Heart left ventricle (tissue), 16 donors: ENCODE measurements around the gene HS6ST3. TPM values are rescaled to one million over a fixed set of nuclear protein-coding genes. Genes with fewer than 3 reads are reported as not detected.

Source experiments
- ATAC-seq, 4 donors: fragments of 200-7000 bp; cut with Tn5 transposase; one replicate each; pipeline ENCODE4 v1.9.1; 2020 to 2022; ENCODE audit warnings: moderate library complexity in 4 of 4, mild to moderate bottlenecking in 3 of 4, moderate number of reproducible peaks in 1 of 4
- DNase-seq, 5 donors: peaks; one replicate each; pipeline ENCODE4 v3.0.0-alpha.2; 2020
- H3K27ac ChIP-seq, 12 donors: fragments of 200-600 bp; sonication (generic) in 4 of 12; one replicate each; pipeline versions ENCODE4 v1.5.0 to v1.8.0; 2016 to 2022; ENCODE audit warnings: mild to moderate bottlenecking in 2 of 12
- H3K27me3 ChIP-seq, 9 donors: fragments of 200-600 bp; sonication (generic) in 2 of 9; one replicate each; pipeline versions ENCODE4 v1.5.1 to v1.8.0; 2016 to 2022; ENCODE audit warnings: mild to moderate bottlenecking in 3 of 9
- H3K36me3 ChIP-seq, 9 donors: fragments of 200-600 bp; sonication (generic) in 2 of 9; one replicate each; pipeline versions ENCODE4 v1.5.0 to v1.8.0; 2018 to 2022; ENCODE audit warnings: mild to moderate bottlenecking in 2 of 9
- H3K4me1 ChIP-seq, 12 donors: fragments of 200-600 bp; sonication (generic) in 4 of 12; one replicate each; pipeline versions ENCODE4 v1.5.0 to v1.8.0; 2016 to 2022; ENCODE audit warnings: mild to moderate bottlenecking in 3 of 12
- H3K4me3 ChIP-seq, 12 donors: fragments of 200-600 bp; sonication (generic) in 4 of 12; one replicate each; pipeline versions ENCODE4 v1.5.0 to v1.8.0; 2017 to 2022; ENCODE audit warnings: mild to moderate bottlenecking in 9 of 12, moderate library complexity in 4 of 12
- H3K9me3 ChIP-seq, 12 donors: fragments of 200-600 bp; sonication (generic) in 4 of 12; one replicate each; pipeline versions ENCODE4 v1.5.0 to v1.8.0; 2016 to 2022; ENCODE audit warnings: mild to moderate bottlenecking in 1 of 12
- POLR2A ChIP-seq, 2 donors: fragments of 450-650 bp; IDR thresholded peaks; one replicate each; pipeline ENCODE4 v1.6.1; 2017; ENCODE audit warnings: antibody characterized with exemption in 2 of 2, mild to moderate bottlenecking in 2 of 2, moderate library complexity in 2 of 2
- WGBS, 4 donors: extraction: QIAGEN DNeasy Blood & Tissue Kit in 2 of 4; methylation state at CpG; one replicate each; pipeline versions ENCODE4 v1.1.5 to v1.1.7; 2013 to 2018; 5-methylcytosine and 5-hydroxymethylcytosine counted together
- intact Hi-C, 10 donors: fragments of 100-400 bp; cut with DNase I; formaldehyde crosslinking; loops; one replicate each; pipeline versions ENCODE4 v1.11.1 to v1.14.2; 2022
- polyA plus RNA-seq, 2 donors: library from polyadenylated mRNA; stranded (reverse); fragments of 200-250 nt; gene quantifications; one replicate each; pipeline ENCODE4 v1.2.3, GENCODE V29; 2013
- total RNA-seq, 9 donors: library from RNA; depleted of rRNA in 2 of 9; stranded (reverse); fragments of >200 nt in 2 of 9; fragmentation: NEBNext Ultra II Directional in 3 of 9; extraction: Animal tissue kit (Norgen Biotek cat#: 25700) in 3 of 9; gene quantifications; one replicate each; pipeline versions ENCODE4 v1.1.0 to v1.2.4, GENCODE V29; 2016 to 2023
- TF ChIP-seq, protein P1 (sequence below), 12 donors: fragments of 200-600 bp; sonication (generic) in 4 of 12; IDR thresholded peaks; one replicate each; pipeline versions ENCODE4 v1.5.0 to v1.8.0; 2018 to 2022; ENCODE audit warnings: antibody characterized with exemption in 12 of 12, mild to moderate bottlenecking in 5 of 12
- donor health status: ischemic (EF 13 %, LVEDD 7.1; RV severe dilation, severe dysfunction).
- donor health status: healthy with polysubstance abuse.
- donor health status: DM: no; HTN: yes; CAD: no.
- donor health status: DM: no; HTN: no; CAD: no.
- donor health status: ischemic (EF 25% LVEDD 6.9; RV normal size, moderate dysfunction).
- donor health status: ischemic (EF 25% LVEDD 5.7; RV mildly dilated, moderate dysfunction).
- donor health status: healthy.
- donor health status: DM: yes; HTN: yes; CAD: no.
- donor health status: ischemic (EF 35%, LVEDD 5.7; RV mildly dilated, moderate dysfunction).
- donor health status: nonischemic (EF 11% LVEDD 7.7; RV severe dilation, severe dysfunction).
- donor health status: DM: yes; HTN: yes; CAD: no.
- donor health status: PGD.
- donor health status: ischemic (EF 29% LVEDD 5.4; RV normal size, mild dysfunction).
- donor health status: nonischemic (EF 23%, LVEDD 6.1; RV moderate dilation, normal function).

Gene HS6ST3
- total and polyA plus RNA-seq, 11 donors: 0.01 to 5.2 (median 1.2) TPM

GRCh38 chr13:96294930-96295881, 205.3 kb downstream of the HS6ST3 start:
- WGBS, 4 donors: 44 to 55% (median 48%) methylated on average over 7 of the region's 7 CpGs
- Histone ChIP-seq H3K4me3 (no peak overlapping the region), H3K27ac (no peak overlapping the region), H3K27me3 (no peaks in the 10 kb centered on the region), H3K9me3 (no peaks in the 10 kb centered on the region), H3K36me3 (no peaks in the 10 kb centered on the region), H3K4me1 (no peaks in the 10 kb centered on the region)
- TF ChIP-seq POLR2A (IDR thresholded peaks at IDR 0.05): no peak
- TF ChIP-seq, protein P1, sequence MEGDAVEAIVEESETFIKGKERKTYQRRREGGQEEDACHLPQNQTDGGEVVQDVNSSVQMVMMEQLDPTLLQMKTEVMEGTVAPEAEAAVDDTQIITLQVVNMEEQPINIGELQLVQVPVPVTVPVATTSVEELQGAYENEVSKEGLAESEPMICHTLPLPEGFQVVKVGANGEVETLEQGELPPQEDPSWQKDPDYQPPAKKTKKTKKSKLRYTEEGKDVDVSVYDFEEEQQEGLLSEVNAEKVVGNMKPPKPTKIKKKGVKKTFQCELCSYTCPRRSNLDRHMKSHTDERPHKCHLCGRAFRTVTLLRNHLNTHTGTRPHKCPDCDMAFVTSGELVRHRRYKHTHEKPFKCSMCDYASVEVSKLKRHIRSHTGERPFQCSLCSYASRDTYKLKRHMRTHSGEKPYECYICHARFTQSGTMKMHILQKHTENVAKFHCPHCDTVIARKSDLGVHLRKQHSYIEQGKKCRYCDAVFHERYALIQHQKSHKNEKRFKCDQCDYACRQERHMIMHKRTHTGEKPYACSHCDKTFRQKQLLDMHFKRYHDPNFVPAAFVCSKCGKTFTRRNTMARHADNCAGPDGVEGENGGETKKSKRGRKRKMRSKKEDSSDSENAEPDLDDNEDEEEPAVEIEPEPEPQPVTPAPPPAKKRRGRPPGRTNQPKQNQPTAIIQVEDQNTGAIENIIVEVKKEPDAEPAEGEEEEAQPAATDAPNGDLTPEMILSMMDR (IDR thresholded peaks at IDR 0.05): no peak
- DNase-seq: no peak
- intact Hi-C loops: no loop called here
- no peak for ATAC-seq

GRCh38 chr13:96297360-96297759, 207.5 kb downstream of the HS6ST3 start:
- TF ChIP-seq, protein P1 (IDR thresholded peaks at IDR 0.05): no peak
- no peak for TF ChIP-seq POLR2A (IDR thresholded peaks at IDR 0.05)
- intact Hi-C loops: no loop called here
- 56 to 63% (median 61%) methylated on average over 3 of the region's 3 CpGs for WGBS, 4 donors

DNA sequence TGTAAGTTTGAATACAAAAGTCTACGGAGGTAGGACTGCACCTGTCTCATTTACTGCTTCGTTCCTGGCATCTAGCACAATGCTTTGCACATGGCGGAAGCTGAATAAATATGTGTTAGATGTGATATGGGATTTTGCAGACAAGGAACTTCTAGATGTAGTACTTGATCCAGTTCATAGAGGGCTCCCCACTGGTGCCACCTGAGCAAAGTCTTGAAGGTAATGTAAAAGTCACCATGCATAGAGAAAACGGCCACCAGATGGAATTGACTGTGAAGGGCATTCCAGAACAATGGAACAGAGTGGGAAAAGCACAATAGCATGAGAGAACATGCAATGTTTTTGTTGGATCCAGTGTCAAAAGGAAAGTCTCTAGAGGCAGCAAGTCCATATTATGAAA, 209.3 kb downstream of the HS6ST3 start:
- TF ChIP-seq, protein P1 (IDR thresholded peaks at IDR 0.05): no peak
- no peak for TF ChIP-seq POLR2A (IDR thresholded peaks at IDR 0.05)
- intact Hi-C loops: no loop called here
- H3K4me3 ChIP-seq: no peak overlapping the region
- ATAC-seq (no peak), DNase-seq (no peak)
- H3K36me3 ChIP-seq: no peaks in the 10 kb centered on the region
- no peak overlapping the region for H3K27ac ChIP-seq
- 78 to 84% (median 84%) methylated on average over 4 of the region's 4 CpGs for WGBS, 4 donors
- H3K4me1 ChIP-seq: no peaks in the 10 kb centered on the region
- no peaks in the 10 kb centered on the region for H3K9me3 ChIP-seq
- no peaks in the 10 kb centered on the region for H3K27me3 ChIP-seq

More at GRCh38 chr13:96297360-96297759, 207.5 kb downstream of the HS6ST3 start:
- Histone ChIP-seq H3K4me3 (no peak overlapping the region), H3K27me3 (no peaks in the 10 kb centered on the region), H3K36me3 (no peaks in the 10 kb centered on the region), H3K4me1 (no peaks in the 10 kb centered on the region), H3K27ac (no peak overlapping the region), H3K9me3 (no peaks in the 10 kb centered on the region)
- DNase-seq: no peak
- no peak for ATAC-seq

DNA sequence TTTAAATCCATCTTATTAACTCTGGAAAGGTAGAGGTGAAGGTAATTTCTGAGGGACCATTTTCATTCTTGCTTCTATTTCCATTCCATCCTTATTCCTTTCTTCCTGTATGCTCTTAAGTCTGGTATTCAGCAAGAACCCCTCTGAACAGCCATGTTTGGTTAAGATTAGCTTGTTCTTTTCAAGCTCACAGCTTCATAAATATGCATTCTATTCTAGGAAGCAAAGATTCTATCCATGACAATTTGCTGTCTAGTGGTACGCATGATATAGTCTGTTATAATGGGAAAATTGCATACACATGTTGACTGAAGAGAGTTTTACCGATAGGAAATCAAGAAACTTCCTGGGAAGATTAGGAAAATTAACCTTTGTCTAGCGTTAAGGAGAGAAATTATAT, 218.7 kb downstream of the HS6ST3 start:
- H3K27ac ChIP-seq: no peak overlapping the region
- DNase-seq (no peak), ATAC-seq (no peak)
- no peaks in the 10 kb centered on the region for H3K36me3 ChIP-seq
- WGBS, 4 donors: 62 to 83% (median 73%) methylated on average over 3 of the region's 3 CpGs
- no peaks in the 10 kb centered on the region for H3K27me3 ChIP-seq
- intact Hi-C loops: no loop called here
- no peak overlapping the region for H3K4me3 ChIP-seq
- H3K9me3 ChIP-seq: no peaks in the 10 kb centered on the region
- no peaks in the 10 kb centered on the region for H3K4me1 ChIP-seq
- TF ChIP-seq, protein P1 (IDR thresholded peaks at IDR 0.05): no peak
- TF ChIP-seq POLR2A (IDR thresholded peaks at IDR 0.05): no peak
